NCI-H446 treated with DMSO at 0.1 percent for 48 hours (cell line): Measurements from ENCODE around the gene GNPAT.
"Not testable (repeated sequence)": the region's sequence is repeated elsewhere in the genome, so short reads cannot be mapped to it uniquely, and the experiment has no call there.

Source experiments
- DNase-seq: peaks from one replicate; lab custom pipeline; 2025; lab: John Stamatoyannopoulos, UW

GNPAT gene

GRCh38 chr1:231240883-231241735 is at the start of gene GNPAT:
Gene GNPAT, plus strand, starts transcription at chr1:231241212. Its CDS starts 167 bp downstream, at chr1:231241379.
- DNase-seq: peak; percentile 68

GRCh38 chr1:231192620-231193163 is 48.3 kb upstream of the GNPAT start:
- peak; percentile 64 for DNase-seq

GRCh38 chr1:231193710-231194340 is 47.2 kb upstream of the GNPAT start:
- DNase-seq: no peak

- no peak for DNase-seq
Observed at GRCh38 chr1:231194476-231194842, 46.6 kb upstream of the GNPAT start.

GRCh38 chr1:231194843-231195516 is 46.0 kb upstream of the GNPAT start:
- no peak for DNase-seq

GRCh38 chr1:231196307-231196706 is 44.7 kb upstream of the GNPAT start:
- DNase-seq: no peak

- DNase-seq: no peak
Observed at GRCh38 chr1:231196728-231197127, 44.3 kb upstream of the GNPAT start.

- no peak for DNase-seq
Observed at GRCh38 chr1:231199868-231200267, 41.1 kb upstream of the GNPAT start.

GRCh38 chr1:231200388-231201031 is 40.5 kb upstream of the GNPAT start:
- DNase-seq: no peak

- DNase-seq: no peak
Observed at GRCh38 chr1:231201375-231201978, 39.5 kb upstream of the GNPAT start.

GRCh38 chr1:231201979-231202633 is 38.9 kb upstream of the GNPAT start:
- DNase-seq: no peak

GRCh38 chr1:231203259-231204057 is 37.6 kb upstream of the GNPAT start:
- DNase-seq: no peak

- no peak for DNase-seq
Observed at GRCh38 chr1:231206856-231207255, 34.2 kb upstream of the GNPAT start.

- no peak for DNase-seq
Observed at GRCh38 chr1:231207437-231207836, 33.6 kb upstream of the GNPAT start.

- no peak for DNase-seq
Observed at GRCh38 chr1:231208980-231209379, 32.0 kb upstream of the GNPAT start.

GRCh38 chr1:231209531-231209930 is 31.5 kb upstream of the GNPAT start:
- no peak for DNase-seq

- DNase-seq: no peak
Observed at GRCh38 chr1:231210126-231210525, 30.9 kb upstream of the GNPAT start.

GRCh38 chr1:231211005-231211857 is 29.8 kb upstream of the GNPAT start:
- peak; percentile 17 for DNase-seq

- DNase-seq: not testable (repeated sequence)
Observed at GRCh38 chr1:231212301-231212700, 28.7 kb upstream of the GNPAT start.
